NK-92 treated with Interleukin-12 subunit alpha and Interleukin-12 subunit beta, amount 100 ng/mL, for 24 hours (cell line): Measurements from ENCODE around the gene TINCR.
"Not testable (repeated sequence)": the region's sequence is repeated elsewhere in the genome, so short reads cannot be mapped to it uniquely, and the experiment has no call there.

ENCODE experiments used
- DNase-seq: peaks from one replicate; lab custom pipeline; 2025; lab: John Stamatoyannopoulos, UW

Gene TINCR

GRCh38 chr19:5567360-5567969, at the start of gene TINCR:
TSS of gene TINCR (minus strand) at chr19:5567953.
- no peak for DNase-seq

GRCh38 chr19:5617080-5617479, 49.3 kb upstream of the TINCR start:
- DNase-seq = no peak

GRCh38 chr19:5615756-5616327, 48.1 kb upstream of the TINCR start:
- DNase-seq = no peak

- no peak for DNase-seq
These were observed 45.4 kb upstream of the TINCR start for GRCh38 chr19:5612891-5613865.

GRCh38 chr19:5609881-5610448, 42.2 kb upstream of the TINCR start:
- DNase-seq = no peak

- DNase-seq = not testable (repeated sequence)
These were observed 41.0 kb upstream of the TINCR start for GRCh38 chr19:5608766-5609165.

- DNase-seq = no peak
These were observed 40.5 kb upstream of the TINCR start for GRCh38 chr19:5608291-5608690.

GRCh38 chr19:5607318-5608275, 39.8 kb upstream of the TINCR start:
- DNase-seq = no peak

GRCh38 chr19:5605362-5605761, 37.6 kb upstream of the TINCR start:
- no peak for DNase-seq

- DNase-seq = no peak
These were observed 35.9 kb upstream of the TINCR start for GRCh38 chr19:5603626-5604025.

GRCh38 chr19:5600797-5601196, 33.0 kb upstream of the TINCR start:
- DNase-seq = no peak

- DNase-seq = no peak
These were observed 28.0 kb upstream of the TINCR start for GRCh38 chr19:5595745-5596144.

GRCh38 chr19:5595129-5595528, 27.4 kb upstream of the TINCR start:
- DNase-seq = no peak

- no peak for DNase-seq
These were observed 26.8 kb upstream of the TINCR start for GRCh38 chr19:5594521-5594950.

GRCh38 chr19:5593343-5594255, 25.8 kb upstream of the TINCR start:
- no peak for DNase-seq

- DNase-seq = no peak
These were observed 25.0 kb upstream of the TINCR start for GRCh38 chr19:5592531-5593342.

GRCh38 chr19:5591476-5591875, 23.7 kb upstream of the TINCR start:
- no peak for DNase-seq

- DNase-seq = no peak
These were observed 23.1 kb upstream of the TINCR start for GRCh38 chr19:5590865-5591154.

GRCh38 chr19:5590151-5590864, 22.6 kb upstream of the TINCR start:
- DNase-seq = no peak
